Tibial artery (tissue), 4 donors: ENCODE measurements around the gene CHD9.

Experiments used
- DNase-seq, 2 donors: peaks; one replicate each; pipeline ENCODE4 v3.0.0-alpha.2; 2019
- H3K27ac ChIP-seq, 2 donors: fragments of 200-600 bp; sonication (generic) in 1 of 2; 1 replicate in 1 of 2; 2 replicates in 1 of 2; pipeline ENCODE4 v1.5.1; 2018 to 2019; ENCODE audit warnings: mild to moderate bottlenecking in 1 of 2
- H3K27me3 ChIP-seq, 2 donors: fragments of 200-600 bp; sonication (generic) in 1 of 2; one replicate each; pipeline versions ENCODE4 v1.5.1 to v1.6.0; 2016 to 2019
- H3K36me3 ChIP-seq, 3 donors: fragments of 200-600 bp; sonication (generic) in 2 of 3; one replicate each; pipeline ENCODE4 v1.5.1; 2016 to 2019; ENCODE audit warnings: mild to moderate bottlenecking in 2 of 3
- H3K4me1 ChIP-seq, 4 donors: fragments of 200-600 bp; sonication (generic) in 2 of 4; 1 replicate in 3 of 4; 2 replicates in 1 of 4; pipeline ENCODE4 v1.5.1; 2016 to 2019
- H3K4me3 ChIP-seq, 2 donors: fragments of 200-600 bp; sonication (generic) in 1 of 2; 1 replicate in 1 of 2; 2 replicates in 1 of 2; pipeline ENCODE4 v1.5.1; 2018 to 2019; ENCODE audit warnings: mild to moderate bottlenecking in 2 of 2
- H3K9me3 ChIP-seq, 3 donors: fragments of 200-600 bp; sonication (generic) in 1 of 3; one replicate each; pipeline ENCODE4 v1.5.1; 2016 to 2019
- intact Hi-C: fragments of 100-400 bp; cut with DNase I; formaldehyde crosslinking; loops from one replicate; pipeline ENCODE4 v1.15.0; 2023; ENCODE audit warnings: low total_unique reads
- TF ChIP-seq, protein P1 (sequence below), 2 experiments: fragments of 200-600 bp in 1 of 2; fragments of 450-650 bp in 1 of 2; IDR thresholded peaks; one replicate each; pipeline ENCODE4 v1.5.1; 2017 to 2019; ENCODE audit warnings: antibody characterized with exemption in 2 of 2, mild to moderate bottlenecking in 1 of 2, moderate library complexity in 1 of 2

CHD9 gene

DNA sequence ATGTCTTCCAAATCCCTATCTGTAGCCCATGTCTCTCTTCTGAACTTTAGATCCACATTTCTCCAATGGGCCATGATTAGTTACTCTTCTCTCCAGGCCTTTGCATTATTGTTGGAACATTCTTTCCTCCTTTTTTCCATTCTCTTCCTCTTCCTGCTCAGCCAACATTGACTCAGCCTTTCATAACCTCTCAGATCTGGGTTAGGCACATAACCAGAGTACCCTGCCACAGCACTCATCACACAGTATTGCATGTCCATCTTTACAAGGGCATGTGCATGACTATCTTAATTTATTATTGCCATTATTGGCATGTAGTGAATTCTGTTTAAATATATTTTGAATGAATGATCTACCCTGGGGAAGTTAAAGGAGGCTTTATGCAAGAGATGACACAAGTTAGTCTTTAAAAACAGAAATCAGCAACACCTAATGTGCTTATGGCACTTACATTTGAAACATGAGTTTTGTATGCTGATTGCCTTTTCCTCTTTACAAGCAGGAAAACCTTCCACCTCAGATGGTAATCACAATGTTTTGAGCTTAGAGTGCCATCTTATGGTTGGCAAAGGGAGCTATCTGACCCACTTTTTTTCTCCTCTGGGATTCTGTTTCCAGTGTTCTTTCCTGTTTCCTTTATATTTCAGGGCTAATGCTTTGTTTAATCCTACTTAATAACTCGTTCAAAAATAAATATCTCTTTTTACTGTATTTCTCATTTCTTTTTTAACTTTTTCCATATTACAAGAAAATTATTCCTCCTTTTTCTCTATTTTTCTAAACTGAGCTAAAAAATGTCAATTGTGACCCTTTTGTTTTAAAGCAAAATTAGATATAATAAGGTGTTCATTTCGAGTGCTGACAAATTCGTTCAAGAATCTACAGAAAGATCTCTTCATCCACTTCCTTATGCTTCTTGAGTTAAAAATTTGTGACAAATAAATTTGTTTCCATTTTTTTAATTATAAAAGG, 228.5 kb downstream of the CHD9 start:
- Histone ChIP-seq H3K4me3 (no peak overlapping the region), H3K27ac (no peak overlapping the region), H3K4me1 (peaks cover 0 to 7% (median 0%) of the 10 kb centered on the region in 4 donors), H3K9me3 (no peaks in the 10 kb centered on the region), H3K36me3 (peaks cover 39 to 59% (median 48%) of the 10 kb centered on the region in 3 donors), H3K27me3 (no peaks in the 10 kb centered on the region)
- TF ChIP-seq, protein P1, sequence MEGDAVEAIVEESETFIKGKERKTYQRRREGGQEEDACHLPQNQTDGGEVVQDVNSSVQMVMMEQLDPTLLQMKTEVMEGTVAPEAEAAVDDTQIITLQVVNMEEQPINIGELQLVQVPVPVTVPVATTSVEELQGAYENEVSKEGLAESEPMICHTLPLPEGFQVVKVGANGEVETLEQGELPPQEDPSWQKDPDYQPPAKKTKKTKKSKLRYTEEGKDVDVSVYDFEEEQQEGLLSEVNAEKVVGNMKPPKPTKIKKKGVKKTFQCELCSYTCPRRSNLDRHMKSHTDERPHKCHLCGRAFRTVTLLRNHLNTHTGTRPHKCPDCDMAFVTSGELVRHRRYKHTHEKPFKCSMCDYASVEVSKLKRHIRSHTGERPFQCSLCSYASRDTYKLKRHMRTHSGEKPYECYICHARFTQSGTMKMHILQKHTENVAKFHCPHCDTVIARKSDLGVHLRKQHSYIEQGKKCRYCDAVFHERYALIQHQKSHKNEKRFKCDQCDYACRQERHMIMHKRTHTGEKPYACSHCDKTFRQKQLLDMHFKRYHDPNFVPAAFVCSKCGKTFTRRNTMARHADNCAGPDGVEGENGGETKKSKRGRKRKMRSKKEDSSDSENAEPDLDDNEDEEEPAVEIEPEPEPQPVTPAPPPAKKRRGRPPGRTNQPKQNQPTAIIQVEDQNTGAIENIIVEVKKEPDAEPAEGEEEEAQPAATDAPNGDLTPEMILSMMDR (IDR thresholded peaks at IDR 0.05): peak; percentile 41 to 45
- intact Hi-C loops: no loop called here
- DNase-seq: no peak

DNA sequence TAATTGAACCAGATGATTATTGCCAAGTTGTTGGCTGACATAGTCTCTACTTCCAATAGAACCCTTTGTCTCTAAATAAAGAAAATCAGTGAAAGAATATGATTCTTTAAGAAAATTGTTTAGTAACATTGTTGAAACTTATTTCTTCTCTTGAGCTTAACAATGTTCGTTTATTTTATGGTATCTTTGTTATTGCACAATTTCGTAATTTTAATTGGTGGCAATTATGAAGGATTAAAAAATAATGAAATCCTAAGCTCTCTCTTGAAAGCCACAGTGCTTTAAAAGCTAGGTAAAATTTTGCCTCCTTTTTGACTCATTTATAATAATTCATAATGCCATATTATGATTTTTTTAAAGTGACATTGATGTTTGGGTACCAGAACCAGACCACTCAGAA, 230.4 kb downstream of the CHD9 start:
- intact Hi-C loops: no loop called here
- Histone ChIP-seq H3K27me3 (no peaks in the 10 kb centered on the region), H3K9me3 (no peaks in the 10 kb centered on the region), H3K4me1 (peaks cover 0 to 7% (median 0%) of the 10 kb centered on the region in 4 donors), H3K27ac (no peak overlapping the region), H3K4me3 (no peak overlapping the region), H3K36me3 (peaks cover 56 to 77% (median 68%) of the 10 kb centered on the region in 3 donors)
- TF ChIP-seq, protein P1 (IDR thresholded peaks at IDR 0.05): no peak
- no peak for DNase-seq

DNA sequence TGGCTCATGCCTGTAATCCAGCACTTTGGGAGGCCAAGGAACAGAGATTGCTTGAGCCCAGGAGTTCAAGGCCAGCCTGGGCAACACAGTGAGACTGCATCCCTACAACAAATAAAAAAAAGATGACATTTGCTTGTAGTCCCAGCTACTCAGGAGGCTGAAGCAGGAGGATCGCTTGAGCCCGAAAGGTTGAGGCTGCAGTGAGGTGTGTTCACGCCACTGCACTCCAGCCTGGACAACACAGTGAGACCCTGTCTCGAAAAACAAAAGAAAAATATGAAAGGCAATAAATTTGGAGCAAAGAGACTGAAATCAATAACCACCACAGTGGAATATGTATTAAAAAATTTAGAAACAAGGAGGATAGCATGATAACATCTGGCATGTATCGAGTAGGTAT, 235.7 kb downstream of the CHD9 start:
- no peak overlapping the region for H3K27ac ChIP-seq
- DNase-seq: no peak
- intact Hi-C loops: no loop called here
- peaks cover 78 to 97% (median 92%) of the 10 kb centered on the region in 3 donors for H3K36me3 ChIP-seq
- no peaks in the 10 kb centered on the region for H3K9me3 ChIP-seq
- no peaks in the 10 kb centered on the region for H3K4me1 ChIP-seq
- H3K4me3 ChIP-seq: no peak overlapping the region
- H3K27me3 ChIP-seq: no peaks in the 10 kb centered on the region
- TF ChIP-seq, protein P1 (IDR thresholded peaks at IDR 0.05): no peak

DNA sequence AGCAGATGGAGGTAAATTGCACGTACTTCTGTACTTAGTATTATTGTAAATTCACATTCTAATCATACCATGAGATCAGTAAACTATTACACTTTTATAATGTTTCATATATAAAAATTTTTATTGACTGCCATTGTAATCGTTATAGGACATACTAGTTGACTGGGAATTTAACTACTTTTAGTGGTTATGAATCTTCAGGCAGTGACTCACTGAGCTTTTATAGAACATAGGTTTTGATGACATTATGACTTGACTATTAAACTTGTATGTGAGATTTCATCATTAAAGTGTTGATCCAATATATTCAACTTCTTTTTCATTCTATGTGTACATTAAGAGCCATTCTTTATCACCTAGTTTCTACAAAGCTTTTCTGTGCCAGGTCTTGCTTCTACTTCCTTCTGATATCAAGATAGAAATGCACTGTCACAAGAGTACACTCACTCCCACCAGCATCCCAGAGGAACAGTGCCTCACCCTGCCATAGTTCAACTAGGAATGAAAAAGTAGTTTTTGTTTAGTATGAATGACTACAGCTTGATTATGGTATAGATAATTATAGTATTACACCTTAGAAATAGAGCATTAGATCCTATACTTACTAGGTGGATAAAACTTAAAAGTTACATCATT, 237.1 kb downstream of the CHD9 start:
- Histone ChIP-seq H3K4me1 (no peaks in the 10 kb centered on the region), H3K9me3 (no peaks in the 10 kb centered on the region), H3K36me3 (peaks cover 77 to 95% (median 84%) of the 10 kb centered on the region in 3 donors), H3K4me3 (no peak overlapping the region), H3K27me3 (no peaks in the 10 kb centered on the region), H3K27ac (no peak overlapping the region)
- intact Hi-C loops: no loop called here
- no peak for DNase-seq
- TF ChIP-seq, protein P1 (IDR thresholded peaks at IDR 0.05): no peak

DNA sequence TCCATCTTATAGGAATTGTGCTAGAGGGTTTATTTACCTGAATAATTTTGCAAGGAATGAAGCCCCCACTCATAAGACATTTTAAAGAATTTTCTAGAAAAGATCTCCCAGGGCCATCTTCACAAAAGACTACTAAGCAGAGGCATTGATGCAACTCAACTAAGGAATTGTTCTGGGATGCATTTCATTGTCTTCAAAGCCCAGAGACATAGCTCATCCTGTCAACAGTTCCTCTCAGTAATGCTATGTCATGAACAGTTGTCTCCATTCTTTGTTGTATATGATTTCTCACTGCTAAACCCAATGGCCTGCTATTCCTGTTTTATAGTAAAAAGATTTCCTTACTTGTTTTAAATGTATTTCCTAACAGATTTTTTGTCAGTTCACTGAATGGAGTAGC, 242.7 kb downstream of the CHD9 start:
- Histone ChIP-seq H3K9me3 (no peaks in the 10 kb centered on the region), H3K36me3 (peaks cover 47 to 82% (median 77%) of the 10 kb centered on the region in 3 donors), H3K4me1 (no peaks in the 10 kb centered on the region), H3K4me3 (no peak overlapping the region), H3K27ac (no peak overlapping the region), H3K27me3 (no peaks in the 10 kb centered on the region)
- DNase-seq: no peak
- intact Hi-C loops: no loop called here
- TF ChIP-seq, protein P1 (IDR thresholded peaks at IDR 0.05): no peak
